Choroid plexus epithelial cell (primary cell): ENCODE measurements around the gene CAPN14.

Source experiments
- DNase-seq: peaks from one replicate; pipeline ENCODE4 v3.0.0-alpha.2; 2010; ENCODE audit warnings: low read depth
- H3K4me3 ChIP-seq: 2 replicates; pipeline ENCODE4 v1.5.1; 2011; ENCODE audit warnings: low read depth, mild to moderate bottlenecking, control low read depth, low read length, moderate library complexity
- CTCF ChIP-seq: conservative IDR thresholded peaks from 2 replicates; pipeline ENCODE4 v1.5.1; 2011; ENCODE audit warnings: low read depth, mild to moderate bottlenecking, control low read depth, inconsistent platforms, low read length, moderate library complexity

Gene CAPN14

GRCh38 chr2:31258351-31258750 lies 41.0 kb upstream of the CAPN14 start:
- DNase-seq: no peak
- H3K4me3 ChIP-seq: no peak overlapping the region
- no peak for TF ChIP-seq CTCF

GRCh38 chr2:31256611-31257382 lies 39.5 kb upstream of the CAPN14 start:
- DNase-seq: no peak
- H3K4me3 ChIP-seq: no peak overlapping the region
- no peak for TF ChIP-seq CTCF

- no peak overlapping the region for H3K4me3 ChIP-seq
- no peak for TF ChIP-seq CTCF
Measured at GRCh38 chr2:31255911-31256571, 38.7 kb upstream of the CAPN14 start.

GRCh38 chr2:31254237-31255203 lies 37.2 kb upstream of the CAPN14 start:
- DNase-seq: no peak
- TF ChIP-seq CTCF: no peak
- no peak overlapping the region for H3K4me3 ChIP-seq

More at GRCh38 chr2:31255911-31256571, 38.7 kb upstream of the CAPN14 start:
- no peak for DNase-seq

GRCh38 chr2:31253356-31254131 lies 36.2 kb upstream of the CAPN14 start:
- no peak for DNase-seq
- TF ChIP-seq CTCF: no peak
- H3K4me3 ChIP-seq: no peak overlapping the region

GRCh38 chr2:31251851-31252250 lies 34.5 kb upstream of the CAPN14 start:
- no peak for DNase-seq
- H3K4me3 ChIP-seq: no peak overlapping the region
- TF ChIP-seq CTCF: no peak
